WTC11 (cell line): ENCODE measurements around the gene C1orf167. TPM values are rescaled to one million over a fixed set of nuclear protein-coding genes. Genes with fewer than 3 reads are reported as not detected.

Source experiments
- ATAC-seq: fragments of 200-7000 bp; cut with Tn5 transposase; 2 replicates; pipeline ENCODE4 v1.10.0; 2021; ENCODE audit warnings: mild to moderate bottlenecking, moderate library complexity
- CTCF ChIA-PET: fragments of 300-600 bp; sonication (Branson Sonifier 250); formaldehyde crosslinking; loops from one replicate; lab custom pipeline; 2021; ENCODE audit warnings: antibody characterized with exemption; lab: Charles Lee
- POLR2A ChIA-PET: fragments of 350-600 bp; sonication (Branson Sonifier 250); formaldehyde crosslinking; loops from one replicate; lab custom pipeline; 2021; ENCODE audit warnings: antibody characterized with exemption; lab: Charles Lee
- DNase-seq: peaks from one replicate; pipeline ENCODE4 v3.0.0; 2021; ENCODE audit warnings: low spot score
- H3K27ac Mint-ChIP-seq: 2 replicates; pipeline ENCODE4 v1.8.0; 2021; ENCODE audit warnings: mixed read lengths
- H3K27me3 Mint-ChIP-seq: 2 replicates; pipeline ENCODE4 v1.8.0; 2021; ENCODE audit warnings: low read depth, mild to moderate bottlenecking, moderate library complexity, mixed read lengths
- H3K36me3 Mint-ChIP-seq: 2 replicates; pipeline ENCODE4 v1.8.0; 2021; ENCODE audit warnings: mixed read lengths
- H3K4me1 Mint-ChIP-seq: 2 replicates; pipeline ENCODE4 v1.8.0; 2022; ENCODE audit warnings: mixed read lengths
- H3K4me3 Mint-ChIP-seq: 2 replicates; pipeline ENCODE4 v1.8.0; 2021; ENCODE audit warnings: mild to moderate bottlenecking, moderate library complexity, mixed read lengths
- H3K9me3 Mint-ChIP-seq: 2 replicates; pipeline ENCODE4 v1.8.0; 2021; ENCODE audit warnings: mixed read lengths
- ATF1 ChIP-seq: sonication (generic); formaldehyde crosslinking; IDR thresholded peaks from 2 replicates; pipeline ENCODE4 v1.8.1; 2023; ENCODE audit warnings: mild to moderate bottlenecking, moderate library complexity, missing genetic modification reagents
- CREB1 ChIP-seq: sonication (generic); formaldehyde crosslinking; IDR thresholded peaks from 2 replicates; pipeline ENCODE4 v1.8.0; 2023; ENCODE audit warnings: mild to moderate bottlenecking, missing genetic modification reagents
- CREM ChIP-seq: sonication (generic); formaldehyde crosslinking; IDR thresholded peaks from 2 replicates; pipeline ENCODE4 v1.8.1; 2022; ENCODE audit warnings: mild to moderate bottlenecking, missing genetic modification reagents, moderate library complexity
- E2F5 ChIP-seq: sonication (generic); formaldehyde crosslinking; IDR thresholded peaks from 2 replicates; pipeline ENCODE4 v1.8.1; 2022; ENCODE audit warnings: mild to moderate bottlenecking, moderate library complexity, missing genetic modification reagents
- GTF2I ChIP-seq: fragments of 250-450 bp; sonication (Bioruptor Pico); conservative IDR thresholded peaks from 2 replicates; pipeline ENCODE4 v1.4.0; 2021; ENCODE audit warnings: mild to moderate bottlenecking
- MLX ChIP-seq: sonication (generic); formaldehyde crosslinking; IDR thresholded peaks from 2 replicates; pipeline ENCODE4 v1.8.1; 2023; ENCODE audit warnings: mild to moderate bottlenecking, missing genetic modification reagents, moderate library complexity
- PRRX2 ChIP-seq: fragments of 250-450 bp; sonication (Bioruptor Pico); IDR thresholded peaks from 2 replicates; pipeline ENCODE4 v1.8.0; 2021; ENCODE audit warnings: mild to moderate bottlenecking
- RELA ChIP-seq: sonication (generic); formaldehyde crosslinking; IDR thresholded peaks from 2 replicates; pipeline ENCODE4 v1.8.1; 2022; ENCODE audit warnings: missing genetic modification reagents, mild to moderate bottlenecking, borderline replicate concordance
- ZNF219 ChIP-seq: sonication (generic); formaldehyde crosslinking; IDR thresholded peaks from 2 replicates; pipeline ENCODE4 v1.8.0; 2023; ENCODE audit warnings: missing genetic modification reagents, mild to moderate bottlenecking, borderline replicate concordance
- ZNF232 ChIP-seq: sonication (generic); formaldehyde crosslinking; IDR thresholded peaks from 2 replicates; pipeline ENCODE4 v1.8.0; 2022; ENCODE audit warnings: mild to moderate bottlenecking, missing genetic modification reagents
- ZNF281 ChIP-seq: sonication (generic); formaldehyde crosslinking; IDR thresholded peaks from 2 replicates; pipeline ENCODE4 v1.8.0; 2023; ENCODE audit warnings: mild to moderate bottlenecking, missing genetic modification reagents
- ZNF317 ChIP-seq: sonication (generic); formaldehyde crosslinking; IDR thresholded peaks from 2 replicates; pipeline ENCODE4 v1.8.1; 2023; ENCODE audit warnings: low read depth, mild to moderate bottlenecking, moderate library complexity, missing genetic modification reagents, borderline replicate concordance
- ZNF532 ChIP-seq: fragments of 250-450 bp; sonication (Bioruptor Pico); IDR thresholded peaks from 2 replicates; pipeline ENCODE4 v1.9.0; 2021; ENCODE audit warnings: mild to moderate bottlenecking, borderline replicate concordance
- total RNA-seq: library from RNA; stranded (reverse); gene quantifications from 3 replicates; pipeline ENCODE4 v1.2.3, GENCODE V29; 2021

The C1orf167 gene
- total RNA-seq, 1 experiment from 2014 or later: 1.2 TPM

- Mint-ChIP-seq H3K27me3 (peaks cover 16% of the 10 kb centered on the region), H3K27ac (peak overlapping the region; percentile 45; the same call in 1 of the 2 replicates), H3K4me3 (no peak overlapping the region), H3K36me3 (peaks cover 16% of the 10 kb centered on the region), H3K9me3 (peaks cover 5% of the 10 kb centered on the region), H3K4me1 (peaks cover 26% of the 10 kb centered on the region)
- DNase-seq: no peak
- ChIA-PET CTCF (interaction anchor here (1.5 kb wide), 1 partner anchor 86 kb away, joined by 4 read pairs; no protein-coding TSS in a partner anchor), POLR2A (interaction anchor here (0.7 kb wide), 1 partner anchor 11 kb away, joined by 4 read pairs; no protein-coding TSS in a partner anchor)
- TF ChIP-seq MLX (CRISPR knock-in tag) (no peak), ZNF281 (no peak), PRRX2 (no peak), RELA (CRISPR knock-in tag) (0 out of 2 replicates have a peak, but pooled peaks have one; percentile 29)
- ATAC-seq: no peak
These were observed 9.5 kb upstream of the C1orf167 start for GRCh38 chr1:11752359-11753088.

GRCh38 chr1:11753555-11754208 lies 8.3 kb upstream of the C1orf167 start:
- peak overlapping the region; percentile 57 for H3K27ac Mint-ChIP-seq
- ATAC-seq: peak; percentile 21; the same call in 1 of the 2 replicates
- ChIA-PET CTCF (interaction anchor here (0.6 to 1.1 kb wide), 2 partner anchors 27 to 31 kb away, joined by 3 to 6 read pairs; no protein-coding TSS in a partner anchor), POLR2A (no interaction called here)
- H3K4me1 Mint-ChIP-seq: peaks cover 26% of the 10 kb centered on the region
- H3K27me3 Mint-ChIP-seq: peaks cover 27% of the 10 kb centered on the region
- H3K4me3 Mint-ChIP-seq: no peak overlapping the region
- peaks cover 5% of the 10 kb centered on the region for H3K9me3 Mint-ChIP-seq
- H3K36me3 Mint-ChIP-seq: peaks cover 16% of the 10 kb centered on the region
- DNase-seq: no peak
- TF ChIP-seq ZNF232: no peak
- no peak for TF ChIP-seq CREM (CRISPR knock-in tag)
- no peak for TF ChIP-seq ZNF281

- Mint-ChIP-seq H3K36me3 (peaks cover 6% of the 10 kb centered on the region), H3K4me3 (no peak overlapping the region), H3K4me1 (peaks cover 20% of the 10 kb centered on the region), H3K9me3 (peaks cover 5% of the 10 kb centered on the region), H3K27me3 (peaks cover 56% of the 10 kb centered on the region), H3K27ac (no peak overlapping the region)
- CTCF ChIA-PET: interaction anchor here (1.2 to 1.8 kb wide), 2 partner anchors 9 to 93 kb away, joined by 3 to 6 read pairs; partner anchors contain the start of gene FBXO6
- no peak for TF ChIP-seq ZNF532
- peak; percentile 81 for TF ChIP-seq ZNF317 (CRISPR knock-in tag)
- TF ChIP-seq GTF2I (CRISPR knock-in tag): no peak
- TF ChIP-seq ZNF219 (CRISPR knock-in tag): no peak
- TF ChIP-seq CREB1 (CRISPR knock-in tag): no peak
- no peak for TF ChIP-seq ATF1 (CRISPR knock-in tag)
- no peak for TF ChIP-seq E2F5 (CRISPR knock-in tag)
- POLR2A ChIA-PET: no interaction called here
- no peak for DNase-seq
- no peak for ATAC-seq
These were observed 4.9 kb upstream of the C1orf167 start for GRCh38 chr1:11757047-11757446.
